Muscle of arm (tissue), 12 donors: ENCODE measurements around the gene POLD2. TPM values are rescaled to one million over a fixed set of nuclear protein-coding genes. Genes with fewer than 3 reads are reported as not detected.

Experiments
- DNase-seq: peaks from one replicate; pipeline ENCODE4 v3.0.0-alpha.2; 2013
- polyA plus RNA-seq, 12 donors: library from polyadenylated mRNA; unstranded; fragments of 120-200 nt; gene quantifications; one replicate each; pipeline ENCODE4 v1.2.1, GENCODE V29; 2013; ENCODE audit not compliant: insufficient read length in 12 of 12

Gene POLD2
- polyA plus RNA-seq, 12 donors = 64.4 to 126 (median 78.2) TPM; not detected in 1

GRCh38 chr7:44087911-44088838 lies 35.2 kb downstream of the POLD2 start:
- no peak for DNase-seq

GRCh38 chr7:44086627-44087026 lies 36.7 kb downstream of the POLD2 start:
- DNase-seq = no peak

GRCh38 chr7:44085546-44085945 lies 37.8 kb downstream of the POLD2 start:
- DNase-seq = no peak

- no peak for DNase-seq
Measured at GRCh38 chr7:44084701-44085100, 38.6 kb downstream of the POLD2 start.

- no peak for DNase-seq
Measured at GRCh38 chr7:44083796-44084195, 39.6 kb downstream of the POLD2 start.

- peak; percentile 97 for DNase-seq
Measured at GRCh38 chr7:44082541-44083207, 40.7 kb downstream of the POLD2 start.

- DNase-seq = no peak
Measured at GRCh38 chr7:44081266-44081748, 42.0 kb downstream of the POLD2 start.

GRCh38 chr7:44080686-44081265 lies 42.6 kb downstream of the POLD2 start:
- no peak for DNase-seq

- DNase-seq = no peak
Measured at GRCh38 chr7:44080118-44080517, 43.2 kb downstream of the POLD2 start.

- no peak for DNase-seq
Measured at GRCh38 chr7:44079331-44080021, 43.9 kb downstream of the POLD2 start.

- DNase-seq = no peak
Measured at GRCh38 chr7:44078521-44078920, 44.8 kb downstream of the POLD2 start.

- no peak for DNase-seq
Measured at GRCh38 chr7:44077681-44078091, 45.7 kb downstream of the POLD2 start.

- no peak for DNase-seq
Measured at GRCh38 chr7:44077061-44077460, 46.3 kb downstream of the POLD2 start.

- no peak for DNase-seq
Measured at GRCh38 chr7:44076101-44076895, 47.0 kb downstream of the POLD2 start.

- no peak for DNase-seq
Measured at GRCh38 chr7:44075296-44076075, 47.9 kb downstream of the POLD2 start.

GRCh38 chr7:44074349-44074695 lies 49.0 kb downstream of the POLD2 start:
- no peak for DNase-seq

GRCh38 chr7:44073664-44074348 lies 49.5 kb downstream of the POLD2 start:
- no peak for DNase-seq

GRCh38 chr7:44072364-44073231 lies 50.8 kb downstream of the POLD2 start:
- DNase-seq = peak; percentile 52
